Subcutaneous abdominal adipose tissue (tissue), 5 donors: ENCODE data around the gene SLC29A3.

Source experiments
- H3K27ac ChIP-seq: one replicate; pipeline ENCODE4 v1.7.0; 2013; ENCODE audit warnings: low read depth, mild to moderate bottlenecking, inconsistent platforms, low read length, moderate library complexity
- H3K27me3 ChIP-seq, 5 donors: one replicate each; pipeline ENCODE4 v1.7.0; 2013; ENCODE audit warnings: low read length in 5 of 5, inconsistent platforms in 1 of 5; ENCODE audit not compliant: control insufficient read depth in 5 of 5, insufficient read depth in 4 of 5
- H3K36me3 ChIP-seq, 5 donors: one replicate each; pipeline ENCODE4 v1.7.0; 2013; ENCODE audit warnings: low read length in 5 of 5; ENCODE audit not compliant: control insufficient read depth in 5 of 5, insufficient read depth in 5 of 5
- H3K4me1 ChIP-seq, 5 donors: one replicate each; pipeline ENCODE4 v1.7.0; 2013; ENCODE audit warnings: low read length in 5 of 5, mild to moderate bottlenecking in 3 of 5, moderate library complexity in 1 of 5; ENCODE audit not compliant: control insufficient read depth in 5 of 5, insufficient read depth in 5 of 5
- H3K4me3 ChIP-seq, 5 donors: one replicate each; pipeline ENCODE4 v1.7.0; 2013; ENCODE audit warnings: low read length in 5 of 5, low read depth in 1 of 5
- H3K9ac ChIP-seq, 5 donors: one replicate each; pipeline ENCODE4 v1.7.0; 2013; ENCODE audit warnings: low read length in 5 of 5, mild to moderate bottlenecking in 4 of 5, moderate library complexity in 3 of 5
- H3K9me3 ChIP-seq, 5 donors: one replicate each; pipeline ENCODE4 v1.7.0; 2013; ENCODE audit warnings: low read length in 5 of 5; ENCODE audit not compliant: control insufficient read depth in 5 of 5
- donor health status: healthy.
- donor health status: healthy.
- donor health status: healthy.
- donor health status: healthy.
- donor health status: healthy.

The SLC29A3 gene

GRCh38 chr10:71283876-71284275, 35.2 kb upstream of the SLC29A3 start:
- Histone ChIP-seq H3K27ac (no peak overlapping the region), H3K4me1 (no peaks in the 10 kb centered on the region), H3K4me3 (no peak overlapping the region), H3K27me3 (peaks cover 0 to 3% (median 0%) of the 10 kb centered on the region in 5 donors), H3K36me3 (peaks cover 0 to 10% (median 5%) of the 10 kb centered on the region in 5 donors), H3K9ac (no peak overlapping the region), H3K9me3 (no peaks in the 10 kb centered on the region)

GRCh38 chr10:71284544-71285179, 34.4 kb upstream of the SLC29A3 start:
- no peak overlapping the region for H3K27ac ChIP-seq
- H3K9ac ChIP-seq, result no peak overlapping the region
- peaks cover 0 to 10% (median 5%) of the 10 kb centered on the region in 5 donors for H3K36me3 ChIP-seq
- H3K27me3 ChIP-seq, result peaks cover 0 to 3% (median 0%) of the 10 kb centered on the region in 5 donors
- H3K4me3 ChIP-seq, result no peak overlapping the region
- H3K4me1 ChIP-seq, result peaks cover 0 to 8% (median 0%) of the 10 kb centered on the region in 5 donors
- no peaks in the 10 kb centered on the region for H3K9me3 ChIP-seq

GRCh38 chr10:71285180-71285545, 33.9 kb upstream of the SLC29A3 start:
- peaks cover 0 to 12% (median under 1%) of the 10 kb centered on the region in 5 donors for H3K4me1 ChIP-seq
- H3K27ac ChIP-seq, result no peak overlapping the region
- H3K9ac ChIP-seq, result no peak overlapping the region
- no peak overlapping the region for H3K4me3 ChIP-seq
- peaks cover 0 to 10% (median 5%) of the 10 kb centered on the region in 5 donors for H3K36me3 ChIP-seq
- peaks cover 0 to 3% (median 0%) of the 10 kb centered on the region in 5 donors for H3K27me3 ChIP-seq
- H3K9me3 ChIP-seq, result no peaks in the 10 kb centered on the region

- Histone ChIP-seq H3K4me3 (no peak overlapping the region), H3K9ac (no peak overlapping the region), H3K27me3 (peaks cover 0 to 3% (median 0%) of the 10 kb centered on the region in 5 donors), H3K4me1 (peaks cover 0 to 17% (median 3%) of the 10 kb centered on the region in 5 donors), H3K9me3 (no peaks in the 10 kb centered on the region), H3K36me3 (peaks cover 0 to 10% (median 5%) of the 10 kb centered on the region in 5 donors), H3K27ac (no peak overlapping the region)
Observed at GRCh38 chr10:71285986-71286385, 33.1 kb upstream of the SLC29A3 start.

- H3K4me1 ChIP-seq, result peaks cover 0 to 17% (median 3%) of the 10 kb centered on the region in 5 donors
- H3K27ac ChIP-seq, result no peak overlapping the region
- H3K4me3 ChIP-seq, result no peak overlapping the region
- H3K36me3 ChIP-seq, result peaks cover 0 to 13% (median 5%) of the 10 kb centered on the region in 5 donors
- no peaks in the 10 kb centered on the region for H3K9me3 ChIP-seq
- H3K9ac ChIP-seq, result no peak overlapping the region
- peaks cover 0 to 3% (median 0%) of the 10 kb centered on the region in 5 donors for H3K27me3 ChIP-seq
Observed at GRCh38 chr10:71286521-71287294, 32.4 kb upstream of the SLC29A3 start.

GRCh38 chr10:71287456-71287855, 31.6 kb upstream of the SLC29A3 start:
- Histone ChIP-seq H3K9ac (no peak overlapping the region), H3K4me3 (no peak overlapping the region), H3K27me3 (peaks cover 0 to 3% (median 0%) of the 10 kb centered on the region in 5 donors), H3K4me1 (peaks cover 0 to 17% (median 3%) of the 10 kb centered on the region in 5 donors), H3K36me3 (peaks cover 0 to 17% (median 5%) of the 10 kb centered on the region in 5 donors), H3K27ac (no peak overlapping the region), H3K9me3 (no peaks in the 10 kb centered on the region)

- Histone ChIP-seq H3K27me3 (peaks cover 0 to 3% (median 0%) of the 10 kb centered on the region in 5 donors), H3K27ac (no peak overlapping the region), H3K9me3 (no peaks in the 10 kb centered on the region), H3K4me3 (no peak overlapping the region), H3K9ac (no peak overlapping the region), H3K4me1 (peaks cover 3 to 22% (median 9%) of the 10 kb centered on the region in 5 donors), H3K36me3 (peaks cover 0 to 19% (median 5%) of the 10 kb centered on the region in 5 donors)
Observed at GRCh38 chr10:71288461-71288860, 30.6 kb upstream of the SLC29A3 start.

- no peak overlapping the region for H3K4me3 ChIP-seq
- peaks cover 3 to 25% (median 12%) of the 10 kb centered on the region in 5 donors for H3K4me1 ChIP-seq
- no peak overlapping the region for H3K9ac ChIP-seq
- no peak overlapping the region for H3K27ac ChIP-seq
- H3K27me3 ChIP-seq, result peaks cover 0 to 3% (median 0%) of the 10 kb centered on the region in 5 donors
- H3K36me3 ChIP-seq, result peaks cover 0 to 20% (median 6%) of the 10 kb centered on the region in 5 donors
- no peaks in the 10 kb centered on the region for H3K9me3 ChIP-seq
Observed at GRCh38 chr10:71289421-71290130, 29.5 kb upstream of the SLC29A3 start.

- Histone ChIP-seq H3K27ac (no peak overlapping the region), H3K4me1 (peaks cover 3 to 25% (median 12%) of the 10 kb centered on the region in 5 donors), H3K9me3 (no peaks in the 10 kb centered on the region), H3K36me3 (peaks cover 0 to 20% (median 6%) of the 10 kb centered on the region in 5 donors), H3K27me3 (peaks cover 0 to 3% (median 0%) of the 10 kb centered on the region in 5 donors), H3K4me3 (no peak overlapping the region), H3K9ac (no peak overlapping the region)
Observed at GRCh38 chr10:71290331-71290730, 28.7 kb upstream of the SLC29A3 start.
